Measurements from ENCODE around the gene PRICKLE3. TPM values are rescaled to one million over a fixed set of nuclear protein-coding genes. Genes with fewer than 3 reads are reported as not detected.
"Not testable (repeated sequence)": the region's sequence is repeated elsewhere in the genome, so short reads cannot be mapped to it uniquely, and the experiment has no call there.

Gene PRICKLE3
- total and polyA plus RNA-seq, 2 donors from 2014 or later = 3.4 to 11.6 TPM

DNA sequence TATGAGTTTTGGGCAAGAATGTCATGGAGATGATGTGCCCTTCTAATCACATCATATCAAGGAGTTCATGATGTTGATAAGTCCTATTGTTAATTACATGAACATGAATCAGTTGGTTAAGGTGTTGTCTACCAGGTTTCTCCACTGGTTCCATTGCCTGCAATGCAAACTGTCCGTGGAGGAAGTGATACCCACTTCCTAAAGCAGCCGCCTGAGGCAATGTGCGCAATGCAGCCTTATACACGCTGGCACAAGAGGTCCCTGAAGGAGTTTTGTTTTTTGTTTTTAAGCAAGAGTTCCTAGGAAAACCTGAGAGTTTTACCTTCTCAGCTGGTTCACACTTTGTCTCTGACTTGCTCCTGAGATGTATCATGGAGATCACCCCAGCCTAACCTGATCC lies 56.7 kb downstream of the PRICKLE3 start:
- Histone ChIP-seq H3K27me3 (ENCODE audit: control insufficient read depth, insufficient read depth, low read length) (no peaks in the 10 kb centered on the region), H3K27ac (ENCODE audit: low read depth in 2 of 2, low read length in 2 of 2) (no peak overlapping the region), H3K4me1 (ENCODE audit: control insufficient read depth in 2 of 3, insufficient read depth in 2 of 3, low read depth in 1 of 3, low read length in 3 of 3) (no peaks in the 10 kb centered on the region), H3K36me3 (ENCODE audit: control insufficient read depth in 2 of 3, insufficient read depth in 3 of 3, low read length in 3 of 3) (no peaks in the 10 kb centered on the region), H3K9ac (ENCODE audit: low read length in 3 of 3) (no peak overlapping the region), H3K9me3 (ENCODE audit: control insufficient read depth in 2 of 3, insufficient read depth in 1 of 3, low read length in 3 of 3) (no peaks in the 10 kb centered on the region), H3K4me3 (ENCODE audit: low read length in 3 of 3) (no peak overlapping the region)
- DNase-seq (no peak), FAIRE-seq (no peak)
- TF ChIP-seq, protein P1, sequence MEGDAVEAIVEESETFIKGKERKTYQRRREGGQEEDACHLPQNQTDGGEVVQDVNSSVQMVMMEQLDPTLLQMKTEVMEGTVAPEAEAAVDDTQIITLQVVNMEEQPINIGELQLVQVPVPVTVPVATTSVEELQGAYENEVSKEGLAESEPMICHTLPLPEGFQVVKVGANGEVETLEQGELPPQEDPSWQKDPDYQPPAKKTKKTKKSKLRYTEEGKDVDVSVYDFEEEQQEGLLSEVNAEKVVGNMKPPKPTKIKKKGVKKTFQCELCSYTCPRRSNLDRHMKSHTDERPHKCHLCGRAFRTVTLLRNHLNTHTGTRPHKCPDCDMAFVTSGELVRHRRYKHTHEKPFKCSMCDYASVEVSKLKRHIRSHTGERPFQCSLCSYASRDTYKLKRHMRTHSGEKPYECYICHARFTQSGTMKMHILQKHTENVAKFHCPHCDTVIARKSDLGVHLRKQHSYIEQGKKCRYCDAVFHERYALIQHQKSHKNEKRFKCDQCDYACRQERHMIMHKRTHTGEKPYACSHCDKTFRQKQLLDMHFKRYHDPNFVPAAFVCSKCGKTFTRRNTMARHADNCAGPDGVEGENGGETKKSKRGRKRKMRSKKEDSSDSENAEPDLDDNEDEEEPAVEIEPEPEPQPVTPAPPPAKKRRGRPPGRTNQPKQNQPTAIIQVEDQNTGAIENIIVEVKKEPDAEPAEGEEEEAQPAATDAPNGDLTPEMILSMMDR (IDR thresholded peaks at IDR 0.05; ENCODE audit: borderline replicate concordance, extremely low read depth, insufficient read depth) = no peak
- intact Hi-C loops (cut with DNase I) = no loop called here

DNA sequence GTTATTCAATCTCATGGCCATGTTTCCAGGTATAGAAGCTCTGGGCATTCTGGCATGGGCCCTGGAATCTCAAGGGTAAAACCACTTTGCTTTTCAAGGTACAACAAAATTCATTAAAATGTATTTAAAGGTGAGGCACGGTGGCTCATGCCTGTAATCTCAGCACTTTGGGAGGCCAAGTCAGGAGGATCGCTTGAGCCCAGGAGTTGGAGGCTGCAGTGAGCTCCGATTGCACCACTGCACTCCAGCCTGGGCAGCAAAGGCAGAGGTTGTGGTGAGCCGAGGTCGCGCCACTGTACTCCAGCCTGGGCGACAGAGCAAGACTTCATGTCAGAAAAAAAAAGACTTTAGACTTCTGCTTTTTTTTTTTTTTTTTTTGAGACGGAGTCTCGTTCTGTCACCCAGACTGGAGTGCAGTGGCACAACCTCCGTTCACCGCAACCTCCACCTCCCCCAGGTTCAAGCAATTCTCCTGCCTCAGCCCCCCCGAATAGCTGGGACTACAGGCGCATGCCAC lies 58.4 kb downstream of the PRICKLE3 start:
- H3K27me3 ChIP-seq (ENCODE audit: control insufficient read depth, insufficient read depth, low read length); H3K4me1 ChIP-seq (ENCODE audit: control insufficient read depth in 2 of 3, insufficient read depth in 2 of 3, low read depth in 1 of 3, low read length in 3 of 3); H3K9me3 ChIP-seq (ENCODE audit: control insufficient read depth in 2 of 3, insufficient read depth in 1 of 3, low read length in 3 of 3); H3K4me3 ChIP-seq (ENCODE audit: low read length in 3 of 3); H3K27ac ChIP-seq (ENCODE audit: low read depth in 2 of 2, low read length in 2 of 2); intact Hi-C loops (cut with DNase I); H3K9ac ChIP-seq (ENCODE audit: low read length in 3 of 3); FAIRE-seq; DNase-seq; H3K36me3 ChIP-seq (ENCODE audit: control insufficient read depth in 2 of 3, insufficient read depth in 3 of 3, low read length in 3 of 3): not testable (repeated sequence)

Other genes with a start within 250 kb of the PRICKLE3 start
- 56.2 TPM for gene OTUD5, start 228.8 kb downstream of the PRICKLE3 start, total RNA-seq
- 40.2 TPM for gene OTUD5, start 228.8 kb downstream of the PRICKLE3 start, polyA plus RNA-seq (ENCODE audit: insufficient read depth, low read depth, low replicate concordance)
- 2.2 TPM for gene KCND1, start 214.5 kb downstream of the PRICKLE3 start, total RNA-seq
- gene KCND1, start 214.5 kb downstream of the PRICKLE3 start, polyA plus RNA-seq (ENCODE audit: insufficient read depth, low read depth, low replicate concordance) = 0.92 TPM
- 52.8 TPM for gene GRIPAP1, start 184.1 kb downstream of the PRICKLE3 start, total RNA-seq
- 24.0 TPM for gene GRIPAP1, start 184.1 kb downstream of the PRICKLE3 start, polyA plus RNA-seq (ENCODE audit: insufficient read depth, low read depth, low replicate concordance)
- 47.3 TPM for gene TFE3, start 143.0 kb downstream of the PRICKLE3 start, total RNA-seq
- 32.8 TPM for gene TFE3, start 143.0 kb downstream of the PRICKLE3 start, polyA plus RNA-seq (ENCODE audit: insufficient read depth, low read depth, low replicate concordance)
- gene CCDC120, start 127.4 kb downstream of the PRICKLE3 start, total RNA-seq = 13.7 TPM
- gene CCDC120, start 127.4 kb downstream of the PRICKLE3 start, polyA plus RNA-seq (ENCODE audit: insufficient read depth, low read depth, low replicate concordance) = 5.2 TPM
- gene PRAF2, start 112.4 kb downstream of the PRICKLE3 start, total RNA-seq = 24.0 TPM
- gene PRAF2, start 112.4 kb downstream of the PRICKLE3 start, polyA plus RNA-seq (ENCODE audit: insufficient read depth, low read depth, low replicate concordance) = 47.9 TPM
- 67.4 TPM for gene WDR45, start 106.5 kb downstream of the PRICKLE3 start, total RNA-seq
- 72.4 TPM for gene WDR45, start 106.5 kb downstream of the PRICKLE3 start, polyA plus RNA-seq (ENCODE audit: insufficient read depth, low read depth, low replicate concordance)
- 20.4 TPM for gene GPKOW, start 62.6 kb downstream of the PRICKLE3 start, total RNA-seq
- gene GPKOW, start 62.6 kb downstream of the PRICKLE3 start, polyA plus RNA-seq (ENCODE audit: insufficient read depth, low read depth, low replicate concordance) = 21.4 TPM
- 11.6 TPM for gene MAGIX, start 23.6 kb downstream of the PRICKLE3 start, total RNA-seq
- 34.0 TPM for gene MAGIX, start 23.6 kb downstream of the PRICKLE3 start, polyA plus RNA-seq (ENCODE audit: insufficient read depth, low read depth, low replicate concordance)
- 139 TPM for gene PLP2, start 14.5 kb downstream of the PRICKLE3 start, total RNA-seq
- gene PLP2, start 14.5 kb downstream of the PRICKLE3 start, polyA plus RNA-seq (ENCODE audit: insufficient read depth, low read depth, low replicate concordance) = 58.6 TPM
- gene SYP, start 13.8 kb upstream of the PRICKLE3 start, total RNA-seq = 4.0 TPM
- 7.2 TPM for gene SYP, start 13.8 kb upstream of the PRICKLE3 start, polyA plus RNA-seq (ENCODE audit: insufficient read depth, low read depth, low replicate concordance)
- 0.25 TPM for gene CACNA1F, start 47.0 kb upstream of the PRICKLE3 start, total RNA-seq
- 0.15 TPM for gene CACNA1F, start 47.0 kb upstream of the PRICKLE3 start, polyA plus RNA-seq (ENCODE audit: insufficient read depth, low read depth, low replicate concordance)
- gene CCDC22, start 49.1 kb upstream of the PRICKLE3 start, total RNA-seq = 18.5 TPM
- gene CCDC22, start 49.1 kb upstream of the PRICKLE3 start, polyA plus RNA-seq (ENCODE audit: insufficient read depth, low read depth, low replicate concordance) = 13.4 TPM
- gene FOXP3, start 78.3 kb upstream of the PRICKLE3 start, total RNA-seq = 2.0 TPM
- 0.45 TPM for gene FOXP3, start 78.3 kb upstream of the PRICKLE3 start, polyA plus RNA-seq (ENCODE audit: insufficient read depth, low read depth, low replicate concordance)
- 4.5 TPM for gene PPP1R3F, start 83.4 kb upstream of the PRICKLE3 start, total RNA-seq
- 5.1 TPM for gene PPP1R3F, start 83.4 kb upstream of the PRICKLE3 start, polyA plus RNA-seq (ENCODE audit: insufficient read depth, low read depth, low replicate concordance)
- gene GAGE10, start 117.3 kb upstream of the PRICKLE3 start, total RNA-seq = not detected
- gene GAGE10, start 117.3 kb upstream of the PRICKLE3 start, polyA plus RNA-seq (ENCODE audit: insufficient read depth, low read depth, low replicate concordance) = not detected
- gene GAGE12J, start 135.7 kb upstream of the PRICKLE3 start, total RNA-seq = not detected
- not detected for gene GAGE12J, start 135.7 kb upstream of the PRICKLE3 start, polyA plus RNA-seq (ENCODE audit: insufficient read depth, low read depth, low replicate concordance)
- not detected for gene GAGE13, start 145.2 kb upstream of the PRICKLE3 start, total RNA-seq
- not detected for gene GAGE13, start 145.2 kb upstream of the PRICKLE3 start, polyA plus RNA-seq (ENCODE audit: insufficient read depth, low read depth, low replicate concordance)